Measurements from ENCODE around the gene PRSS16. TPM values are rescaled to one million over a fixed set of nuclear protein-coding genes. Genes with fewer than 3 reads are reported as not detected.
A peak's percentile ranks its signal among the peaks of the same experiment; 100 is the strongest.

The PRSS16 gene
- total RNA-seq, 1 donor from 2014 or later = 0.64 TPM

DNA sequence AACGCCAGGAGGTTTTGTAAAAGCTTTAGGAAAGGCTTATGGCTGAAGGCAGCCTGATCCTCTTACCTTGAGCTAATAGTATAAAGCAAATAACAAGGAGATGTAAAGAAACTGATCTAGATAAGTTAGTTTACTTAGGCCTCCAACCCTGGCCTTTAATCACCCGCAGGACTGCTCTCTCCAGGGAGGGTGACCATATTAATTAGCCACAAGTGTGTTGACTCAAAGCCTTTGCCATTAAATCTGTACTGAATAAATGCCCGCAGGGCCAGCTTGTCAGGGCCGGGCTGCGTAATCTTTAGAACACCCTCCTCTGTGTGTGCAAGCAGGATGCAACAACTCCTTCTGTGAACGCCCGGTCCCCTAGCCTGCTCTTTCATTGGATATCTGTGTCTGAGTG lies 6.1 kb upstream of the PRSS16 start:
- Mint-ChIP-seq H3K27me3 (ENCODE audit: unreplicated experiment) (peaks cover 10% of the 10 kb centered on the region), H3K9me3 (ENCODE audit: unreplicated experiment) (peaks cover 2% of the 10 kb centered on the region), H3K4me3 (ENCODE audit: unreplicated experiment) (no peak overlapping the region), H3K36me3 (ENCODE audit: unreplicated experiment) (no peaks in the 10 kb centered on the region), H3K4me1 (ENCODE audit: low read depth, unreplicated experiment) (peaks cover 2% of the 10 kb centered on the region), H3K27ac (ENCODE audit: unreplicated experiment) (no peak overlapping the region)
- no peak for DNase-seq
- TF ChIP-seq, protein P1, sequence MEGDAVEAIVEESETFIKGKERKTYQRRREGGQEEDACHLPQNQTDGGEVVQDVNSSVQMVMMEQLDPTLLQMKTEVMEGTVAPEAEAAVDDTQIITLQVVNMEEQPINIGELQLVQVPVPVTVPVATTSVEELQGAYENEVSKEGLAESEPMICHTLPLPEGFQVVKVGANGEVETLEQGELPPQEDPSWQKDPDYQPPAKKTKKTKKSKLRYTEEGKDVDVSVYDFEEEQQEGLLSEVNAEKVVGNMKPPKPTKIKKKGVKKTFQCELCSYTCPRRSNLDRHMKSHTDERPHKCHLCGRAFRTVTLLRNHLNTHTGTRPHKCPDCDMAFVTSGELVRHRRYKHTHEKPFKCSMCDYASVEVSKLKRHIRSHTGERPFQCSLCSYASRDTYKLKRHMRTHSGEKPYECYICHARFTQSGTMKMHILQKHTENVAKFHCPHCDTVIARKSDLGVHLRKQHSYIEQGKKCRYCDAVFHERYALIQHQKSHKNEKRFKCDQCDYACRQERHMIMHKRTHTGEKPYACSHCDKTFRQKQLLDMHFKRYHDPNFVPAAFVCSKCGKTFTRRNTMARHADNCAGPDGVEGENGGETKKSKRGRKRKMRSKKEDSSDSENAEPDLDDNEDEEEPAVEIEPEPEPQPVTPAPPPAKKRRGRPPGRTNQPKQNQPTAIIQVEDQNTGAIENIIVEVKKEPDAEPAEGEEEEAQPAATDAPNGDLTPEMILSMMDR (IDR thresholded peaks at IDR 0.05; ENCODE audit: partially characterized antibody, unreplicated experiment) = no peak

DNA sequence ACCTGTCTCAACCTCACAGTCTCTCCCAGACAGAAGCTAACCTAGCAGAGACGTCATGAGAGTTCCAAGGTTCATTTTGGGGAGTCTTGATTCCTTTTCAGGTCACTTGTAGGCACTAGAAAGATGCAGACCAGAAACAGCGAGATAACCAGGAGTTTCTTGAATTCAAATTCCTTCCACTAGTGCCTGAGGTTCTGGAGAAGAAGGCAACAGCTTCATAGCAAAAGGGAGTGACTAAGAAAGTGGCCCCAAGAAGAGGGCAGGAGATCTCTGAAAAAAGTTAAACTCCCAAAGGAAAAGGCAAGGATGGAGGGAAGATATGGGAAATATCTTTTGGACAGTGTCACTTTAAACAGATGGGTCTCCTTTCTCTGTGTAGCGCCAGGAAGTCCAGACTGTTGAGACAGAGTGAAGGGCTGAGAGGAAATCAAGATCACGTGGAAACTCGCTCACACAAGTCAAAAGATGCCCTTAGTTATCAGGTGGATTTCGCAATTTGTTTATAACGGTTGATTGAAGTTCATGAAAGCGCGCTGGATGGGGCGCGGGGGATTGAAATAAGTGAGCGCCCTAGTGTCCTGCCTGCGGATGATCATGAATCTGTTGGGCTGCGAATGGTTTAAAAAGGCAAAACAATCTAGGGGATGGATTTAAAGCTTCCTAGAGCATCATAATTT lies 4.8 kb upstream of the PRSS16 start:
- peaks cover 2% of the 10 kb centered on the region for H3K4me1 Mint-ChIP-seq (ENCODE audit: low read depth, unreplicated experiment)
- no peaks in the 10 kb centered on the region for H3K36me3 Mint-ChIP-seq (ENCODE audit: unreplicated experiment)
- TF ChIP-seq, protein P1 (IDR thresholded peaks at IDR 0.05; ENCODE audit: partially characterized antibody, unreplicated experiment) = no peak
- no peak for DNase-seq
- H3K9me3 Mint-ChIP-seq (ENCODE audit: unreplicated experiment) = no peaks in the 10 kb centered on the region
- H3K4me3 Mint-ChIP-seq (ENCODE audit: unreplicated experiment) = no peak overlapping the region
- no peak overlapping the region for H3K27ac Mint-ChIP-seq (ENCODE audit: unreplicated experiment)
- peaks cover 8% of the 10 kb centered on the region for H3K27me3 Mint-ChIP-seq (ENCODE audit: unreplicated experiment)

DNA sequence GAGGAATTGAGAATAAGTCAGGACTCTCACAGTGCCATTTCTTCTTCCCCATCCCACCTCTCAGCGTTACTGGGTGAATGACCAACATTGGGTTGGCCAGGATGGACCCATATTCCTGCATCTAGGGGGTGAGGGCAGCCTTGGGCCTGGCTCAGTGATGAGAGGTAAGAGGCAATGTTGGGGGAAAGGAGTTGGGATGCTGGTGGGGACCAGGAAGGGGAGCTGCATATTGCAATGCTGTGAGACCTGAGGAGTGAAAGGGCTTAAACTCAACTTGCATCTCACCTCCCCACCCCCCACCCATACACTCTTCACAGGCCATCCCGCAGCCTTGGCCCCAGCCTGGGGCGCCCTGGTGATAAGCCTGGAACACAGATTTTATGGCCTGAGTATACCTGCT lies 1.3 kb downstream of the PRSS16 start:
- Mint-ChIP-seq H3K36me3 (ENCODE audit: unreplicated experiment) (no peaks in the 10 kb centered on the region), H3K9me3 (ENCODE audit: unreplicated experiment) (peaks cover 1% of the 10 kb centered on the region), H3K27ac (ENCODE audit: unreplicated experiment) (no peak overlapping the region), H3K4me3 (ENCODE audit: unreplicated experiment) (no peak overlapping the region), H3K27me3 (ENCODE audit: unreplicated experiment) (peaks cover 4% of the 10 kb centered on the region), H3K4me1 (ENCODE audit: low read depth, unreplicated experiment) (no peaks in the 10 kb centered on the region)
- TF ChIP-seq, protein P1 (IDR thresholded peaks at IDR 0.05; ENCODE audit: partially characterized antibody, unreplicated experiment) = no peak
- DNase-seq = no peak

DNA sequence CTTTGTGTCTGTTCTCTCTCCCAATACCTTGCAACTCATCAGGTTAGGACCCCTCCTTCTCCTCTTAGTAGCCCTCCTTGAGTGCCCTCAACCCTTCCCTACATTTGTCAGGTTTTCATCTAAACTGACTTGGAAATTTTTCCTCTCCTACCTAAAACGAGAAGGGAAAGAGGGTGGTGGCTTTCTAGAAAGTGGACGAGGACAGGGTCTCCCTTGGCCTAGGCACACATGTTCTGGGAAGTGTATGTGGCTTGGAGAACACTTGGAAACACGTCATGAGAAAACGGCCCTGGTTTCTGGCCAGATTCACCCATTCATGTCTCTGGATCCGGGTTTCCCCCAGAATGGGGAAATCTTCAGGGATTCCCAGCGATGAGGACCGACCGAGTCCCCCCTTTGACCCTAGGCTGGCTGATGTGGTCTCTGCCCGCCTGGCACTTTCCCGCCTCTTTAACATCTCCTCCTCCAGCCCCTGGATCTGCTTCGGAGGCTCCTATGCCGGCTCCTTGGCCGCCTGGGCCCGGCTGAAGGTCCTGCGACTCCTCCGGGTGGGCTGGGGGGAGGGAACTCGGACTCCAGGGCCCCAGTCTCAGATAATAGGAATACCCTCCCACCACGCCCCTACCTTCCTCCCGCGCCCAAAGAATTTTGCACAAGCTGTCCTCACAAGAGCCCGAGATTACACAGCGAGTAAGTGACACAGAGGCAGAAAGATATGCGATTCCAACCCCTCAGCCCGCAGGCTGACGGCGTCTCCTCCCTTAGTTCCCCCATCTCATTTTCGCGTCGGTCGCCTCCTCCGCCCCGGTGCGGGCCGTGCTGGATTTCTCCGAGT lies 3.0 kb downstream of the PRSS16 start:
- no peak for DNase-seq
- peaks cover 1% of the 10 kb centered on the region for H3K9me3 Mint-ChIP-seq (ENCODE audit: unreplicated experiment)
- peak overlapping the region; percentile 86 for H3K4me3 Mint-ChIP-seq (ENCODE audit: unreplicated experiment)
- no peak overlapping the region for H3K27ac Mint-ChIP-seq (ENCODE audit: unreplicated experiment)
- TF ChIP-seq, protein P1 (IDR thresholded peaks at IDR 0.05; ENCODE audit: partially characterized antibody, unreplicated experiment) = no peak
- H3K36me3 Mint-ChIP-seq (ENCODE audit: unreplicated experiment) = no peaks in the 10 kb centered on the region
- H3K27me3 Mint-ChIP-seq (ENCODE audit: unreplicated experiment) = peaks cover 4% of the 10 kb centered on the region
- no peaks in the 10 kb centered on the region for H3K4me1 Mint-ChIP-seq (ENCODE audit: low read depth, unreplicated experiment)

DNA sequence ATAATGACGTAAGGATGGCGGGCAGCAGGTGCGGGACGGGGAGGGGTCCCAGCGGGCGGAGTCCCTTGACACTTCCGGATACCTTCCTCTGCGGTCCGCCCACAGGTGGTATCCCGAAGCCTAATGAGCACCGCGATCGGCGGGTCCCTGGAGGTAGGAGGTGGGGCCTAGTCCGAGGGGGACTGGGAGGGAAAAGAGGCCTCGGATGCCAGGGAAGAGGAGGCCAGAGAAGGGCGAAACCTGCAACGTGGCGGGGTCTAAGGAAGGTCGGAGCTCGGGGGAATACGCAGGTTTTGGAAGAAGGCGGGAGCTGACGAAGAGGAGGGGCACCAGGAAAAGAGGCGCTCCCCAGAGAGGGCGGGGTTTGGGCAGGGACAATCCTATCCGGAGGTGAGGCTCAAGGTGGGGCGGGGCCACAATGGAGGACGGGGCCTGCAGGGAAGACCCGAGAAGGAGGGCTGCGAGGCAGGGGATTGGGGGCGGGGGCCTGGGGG lies 3.7 kb downstream of the PRSS16 start:
- Mint-ChIP-seq H3K36me3 (ENCODE audit: unreplicated experiment) (no peaks in the 10 kb centered on the region), H3K9me3 (ENCODE audit: unreplicated experiment) (peaks cover 1% of the 10 kb centered on the region), H3K27ac (ENCODE audit: unreplicated experiment) (no peak overlapping the region), H3K4me1 (ENCODE audit: low read depth, unreplicated experiment) (no peaks in the 10 kb centered on the region), H3K4me3 (ENCODE audit: unreplicated experiment) (peak overlapping the region; percentile 86), H3K27me3 (ENCODE audit: unreplicated experiment) (peaks cover 4% of the 10 kb centered on the region)
- TF ChIP-seq, protein P1 (IDR thresholded peaks at IDR 0.05; ENCODE audit: partially characterized antibody, unreplicated experiment) = no peak
- DNase-seq = peak; percentile 72
